Measurements from ENCODE around the gene HCK. TPM values are rescaled to one million over a fixed set of nuclear protein-coding genes. Genes with fewer than 3 reads are reported as not detected.

HCK gene
- polyA plus RNA-seq, 6 donors from 2014 or later = 26.7 to 71.4 (median 56.5) TPM

DNA sequence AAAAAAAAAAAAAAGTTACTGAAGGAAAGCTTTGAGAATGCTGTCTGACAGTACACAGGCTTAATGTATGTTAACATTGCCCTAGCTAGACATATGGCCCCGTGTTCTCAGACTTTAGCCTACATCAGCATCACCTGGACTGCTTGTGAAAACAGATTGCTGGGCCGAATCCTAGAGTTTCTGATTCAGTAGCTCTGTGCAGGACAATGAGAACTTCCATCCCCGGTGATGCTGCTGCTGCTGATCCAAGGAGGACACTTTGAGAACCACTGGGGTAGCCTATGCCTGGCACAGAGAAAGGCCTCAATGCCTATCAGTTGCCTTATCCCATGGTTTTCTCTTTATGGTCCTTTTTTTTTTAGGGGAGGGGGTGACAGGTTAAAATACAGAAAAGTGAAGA lies 1.6 kb downstream of the HCK start:
- Mint-ChIP-seq H3K9me3 (no peaks in the 10 kb centered on the region), H3K4me1 (peaks cover 21 to 47% (median 44%) of the 10 kb centered on the region in 3 donors), H3K27ac (peak overlapping the region in 2 of 6 donors; percentile 53 to 65), H3K36me3 (no peaks in the 10 kb centered on the region), H3K27me3 (no peaks in the 10 kb centered on the region), H3K4me3 (peak overlapping the region in 6 of 8 donors; percentile 39 to 95 (median 70))
- DNase-seq = no peak
- ATAC-seq (ENCODE audit: low read depth in 2 of 2) = no peak

DNA sequence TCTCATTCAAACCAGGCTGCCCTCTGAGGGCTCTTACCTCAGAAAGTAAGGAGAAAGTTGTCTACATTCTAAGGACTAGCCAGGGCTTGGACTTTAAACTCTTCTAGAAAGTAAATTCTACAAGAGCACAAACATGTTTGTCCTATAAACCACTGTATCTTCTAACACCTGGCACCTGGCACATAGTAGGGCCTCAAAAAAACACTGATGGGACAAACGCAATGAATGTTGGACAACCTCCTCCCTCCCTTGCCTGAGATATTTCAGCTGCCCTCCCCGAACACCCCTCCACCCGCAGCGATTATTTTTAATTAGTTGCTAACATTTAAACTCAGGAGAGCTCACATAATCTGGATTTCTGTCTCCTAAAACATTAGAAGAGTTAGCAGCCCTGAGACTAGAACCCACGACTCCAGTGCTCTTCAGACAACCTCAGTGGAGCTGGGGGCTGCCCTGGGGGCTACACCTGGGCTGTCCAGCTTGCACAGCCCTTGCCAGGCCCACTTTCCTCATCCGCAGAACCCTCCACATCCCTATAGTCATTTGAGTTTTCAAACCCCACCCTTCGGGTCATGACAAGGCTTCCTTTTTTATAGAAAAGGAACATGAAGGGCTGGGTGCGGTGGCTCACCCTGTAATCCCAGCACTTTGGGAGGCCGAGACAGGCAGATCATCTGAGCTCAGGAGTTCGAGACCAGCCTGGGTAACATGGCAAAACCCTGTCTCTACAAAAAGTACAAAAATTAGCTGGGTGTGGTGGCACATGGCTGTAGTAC lies 4.9 kb downstream of the HCK start:
- Mint-ChIP-seq H3K27me3 (no peaks in the 10 kb centered on the region), H3K36me3 (no peaks in the 10 kb centered on the region), H3K27ac (peak overlapping the region in 3 of 6 donors; percentile 38 to 57 (median 49)), H3K9me3 (no peaks in the 10 kb centered on the region), H3K4me3 (peak overlapping the region in 4 of 8 donors; percentile 9 to 72 (median 39)), H3K4me1 (peaks cover 19 to 47% (median 34%) of the 10 kb centered on the region in 3 donors)
- DNase-seq (no peak), ATAC-seq (ENCODE audit: low read depth in 2 of 2) (no peak)

DNA sequence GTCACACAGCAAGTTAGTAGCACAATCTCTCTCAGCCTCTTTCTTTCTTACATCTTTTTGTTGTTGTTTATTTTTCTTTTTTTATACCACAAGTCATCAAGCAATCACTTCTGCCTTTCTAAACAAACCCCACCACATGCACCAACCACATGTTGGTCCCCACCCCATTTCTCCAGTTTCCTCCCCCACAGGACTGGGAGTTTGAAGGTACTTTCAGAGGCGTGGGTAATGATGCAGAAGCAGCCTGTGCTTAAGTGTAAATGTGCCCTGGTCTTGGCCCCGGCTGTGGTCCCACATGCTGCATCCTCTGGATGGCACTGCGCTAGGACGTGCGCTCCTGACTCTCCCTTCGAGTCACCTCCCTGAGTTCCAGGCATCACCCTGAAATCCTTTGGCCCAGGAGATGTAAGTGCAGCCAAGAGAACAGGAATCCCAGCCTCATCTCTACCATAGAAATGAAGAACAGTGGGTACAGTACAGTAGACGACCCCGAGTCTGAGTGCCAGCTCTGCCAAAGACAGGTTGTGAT lies 5.7 kb downstream of the HCK start:
- no peaks in the 10 kb centered on the region for H3K9me3 Mint-ChIP-seq
- ATAC-seq (ENCODE audit: low read depth in 2 of 2) = no peak
- H3K4me1 Mint-ChIP-seq = peaks cover 20 to 50% (median 39%) of the 10 kb centered on the region in 3 donors
- H3K27me3 Mint-ChIP-seq = no peaks in the 10 kb centered on the region
- H3K27ac Mint-ChIP-seq = peak overlapping the region in 4 of 6 donors; percentile 27 to 76 (median 46)
- H3K4me3 Mint-ChIP-seq = peak overlapping the region in 1 of 8 donors; percentile 9
- no peaks in the 10 kb centered on the region for H3K36me3 Mint-ChIP-seq
- DNase-seq = no peak

DNA sequence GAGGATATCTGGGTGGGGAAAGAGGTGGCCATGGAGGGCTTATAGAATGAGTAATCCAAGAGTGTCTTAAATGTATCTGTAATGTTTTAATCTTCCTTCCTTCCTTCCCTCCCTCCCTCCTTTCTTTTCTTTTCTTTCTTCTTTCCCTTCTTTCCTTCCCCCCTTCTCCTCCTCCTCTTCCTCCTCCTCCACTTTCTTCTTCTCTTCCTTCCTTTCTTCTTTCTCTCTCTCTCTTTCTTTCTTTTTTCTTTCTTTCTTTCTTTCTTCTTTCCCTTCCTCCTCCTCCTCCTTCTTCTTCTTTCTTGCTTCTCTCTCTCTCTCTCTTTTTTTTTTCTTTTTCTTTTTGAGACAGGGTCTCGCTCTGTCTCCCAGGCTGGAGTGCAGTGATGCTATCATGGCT lies 7.1 kb downstream of the HCK start:
- no peak for ATAC-seq (ENCODE audit: low read depth in 2 of 2)
- Mint-ChIP-seq H3K36me3 (no peaks in the 10 kb centered on the region), H3K27me3 (no peaks in the 10 kb centered on the region), H3K4me3 (peak overlapping the region in 1 of 8 donors; percentile 17), H3K4me1 (peaks cover 15 to 52% (median 29%) of the 10 kb centered on the region in 3 donors), H3K9me3 (no peaks in the 10 kb centered on the region), H3K27ac (peak overlapping the region in 2 of 6 donors; percentile 34 to 84)
- DNase-seq = no peak

DNA sequence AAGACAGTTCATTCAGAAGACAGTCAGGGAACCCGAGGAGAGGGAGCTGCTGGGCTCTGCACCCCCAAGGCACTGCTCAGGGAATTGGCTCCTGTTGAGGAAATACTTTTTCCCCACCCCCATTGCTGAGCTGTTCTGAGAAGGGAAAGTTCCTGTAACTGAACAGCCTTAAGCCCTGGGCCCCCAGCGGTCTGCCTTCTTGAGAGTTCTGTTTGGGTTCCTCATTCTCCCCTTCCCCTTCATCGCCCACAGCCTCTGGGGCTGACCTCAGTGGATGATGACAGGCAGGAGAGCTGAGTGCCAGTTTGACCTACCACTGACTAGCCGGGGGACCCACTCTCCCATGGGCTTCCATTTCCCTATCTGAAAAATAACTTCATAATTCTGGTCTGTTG lies 10.7 kb downstream of the HCK start:
- peak; percentile 60 to 68 for ATAC-seq (ENCODE audit: low read depth in 2 of 2)
- Mint-ChIP-seq H3K36me3 (peaks cover 0 to 11% of the 10 kb centered on the region in 2 donors), H3K9me3 (peaks cover 0 to 8% (median 0%) of the 10 kb centered on the region in 7 donors), H3K27ac (peak overlapping the region in 2 of 6 donors; percentile 57 to 65), H3K4me1 (peaks cover 20 to 43% (median 26%) of the 10 kb centered on the region in 3 donors), H3K4me3 (peak overlapping the region in 1 of 8 donors; percentile 45), H3K27me3 (no peaks in the 10 kb centered on the region)
- DNase-seq = peak; percentile 15

DNA sequence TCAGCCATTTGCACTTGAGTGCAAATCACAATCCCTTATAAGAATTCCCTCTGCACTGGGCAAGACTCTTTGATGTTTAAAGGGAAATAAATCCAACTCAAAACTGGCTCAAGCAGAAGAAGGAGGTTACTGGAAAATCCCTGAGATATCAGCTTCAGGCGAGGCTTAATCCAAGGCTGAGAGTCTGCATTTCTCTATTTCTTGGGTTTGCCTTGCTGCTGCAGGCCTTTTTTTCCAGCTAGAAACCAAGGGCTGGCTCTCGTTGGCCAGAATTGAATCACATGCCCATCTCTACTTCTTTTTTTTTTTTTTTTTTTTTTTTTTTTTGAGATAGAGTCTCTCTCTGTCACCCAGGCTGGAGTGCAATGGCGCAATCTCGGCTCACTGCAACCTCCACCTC lies 11.7 kb downstream of the HCK start:
- no peak for DNase-seq
- H3K27me3 Mint-ChIP-seq = no peaks in the 10 kb centered on the region
- H3K4me3 Mint-ChIP-seq = no peak overlapping the region
- peaks cover 0 to 8% (median 0%) of the 10 kb centered on the region in 7 donors for H3K9me3 Mint-ChIP-seq
- H3K36me3 Mint-ChIP-seq = peaks cover 0 to 11% of the 10 kb centered on the region in 2 donors
- peaks cover 19 to 39% (median 26%) of the 10 kb centered on the region in 3 donors for H3K4me1 Mint-ChIP-seq
- ATAC-seq (ENCODE audit: low read depth in 2 of 2) = no peak
- no peak overlapping the region for H3K27ac Mint-ChIP-seq

DNA sequence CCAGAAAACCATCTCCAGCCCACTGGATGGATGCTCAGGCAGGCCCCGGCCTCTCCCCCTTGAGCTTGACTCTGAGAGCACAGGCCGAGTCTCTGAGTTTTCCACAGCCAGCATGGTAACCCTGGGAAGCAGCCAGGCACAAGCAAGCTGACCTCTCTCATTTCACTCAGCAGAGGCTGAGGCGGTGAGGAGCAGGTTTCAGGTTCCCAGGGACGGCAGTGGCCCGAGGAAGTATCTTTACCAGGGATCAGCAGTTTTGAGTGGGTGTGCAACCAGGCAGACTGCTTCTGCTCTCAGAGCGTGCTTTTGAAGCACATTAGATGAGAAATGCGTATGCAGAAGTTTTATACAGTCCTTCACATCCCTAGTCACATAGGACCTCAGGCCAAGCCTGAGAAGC lies 12.6 kb downstream of the HCK start:
- Mint-ChIP-seq H3K4me3 (peak overlapping the region in 1 of 8 donors; percentile 22), H3K4me1 (peaks cover 25 to 35% (median 26%) of the 10 kb centered on the region in 3 donors), H3K9me3 (peaks cover 0 to 8% (median 0%) of the 10 kb centered on the region in 7 donors), H3K27ac (peak overlapping the region in 1 of 6 donors; percentile 24), H3K27me3 (no peaks in the 10 kb centered on the region), H3K36me3 (peaks cover 0 to 11% of the 10 kb centered on the region in 2 donors)
- no peak for ATAC-seq (ENCODE audit: low read depth in 2 of 2)
- no peak for DNase-seq

DNA sequence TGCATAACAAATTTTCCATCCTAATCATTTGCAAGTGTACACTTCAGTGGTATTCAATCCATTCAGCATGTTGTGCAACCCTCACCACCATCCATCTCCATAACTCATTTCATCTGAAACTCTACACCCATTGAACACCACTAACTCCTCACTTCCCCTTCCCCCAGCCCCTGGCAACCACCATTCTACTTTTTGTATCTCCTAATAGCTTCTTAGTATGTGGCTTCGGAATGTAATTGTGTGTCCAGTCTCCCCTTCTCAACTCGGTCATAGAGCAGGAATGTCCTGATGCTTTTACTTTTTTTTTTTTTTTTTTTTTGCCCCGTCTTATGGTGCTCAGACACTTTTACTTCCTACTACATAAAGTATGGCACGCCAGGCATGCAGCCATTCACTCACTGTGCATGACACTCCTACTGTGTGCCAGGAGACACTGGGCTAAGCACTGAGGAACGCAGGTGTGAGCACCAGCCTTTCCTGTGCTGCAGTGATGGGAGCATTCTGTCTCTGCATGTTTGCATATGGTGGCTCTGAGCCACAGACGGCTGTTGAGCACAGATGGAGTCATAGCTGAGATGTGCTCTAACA lies 15.3 kb downstream of the HCK start:
- ATAC-seq (ENCODE audit: low read depth in 2 of 2) = no peak
- Mint-ChIP-seq H3K4me3 (no peak overlapping the region), H3K27ac (peak overlapping the region in 1 of 6 donors; percentile 28)

DNA sequence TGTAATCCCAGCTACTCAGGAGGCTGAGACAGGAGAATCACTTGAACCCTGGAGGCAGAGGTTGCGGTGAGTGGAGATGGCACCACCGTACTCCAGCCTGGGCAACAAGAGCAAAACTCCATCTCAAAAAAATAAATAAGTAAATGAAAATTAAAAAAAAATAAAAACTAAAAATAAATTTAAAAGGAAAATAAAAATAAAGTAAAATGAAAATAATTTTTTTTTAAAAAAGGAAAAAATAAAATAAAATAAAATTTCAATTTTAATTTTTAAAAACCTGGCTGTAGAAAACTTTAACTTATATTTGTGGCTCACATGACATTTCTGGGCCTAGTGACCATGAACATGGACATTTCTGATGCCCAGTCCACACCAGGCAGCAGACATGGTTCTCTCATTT lies 16.1 kb downstream of the HCK start:
- H3K27ac Mint-ChIP-seq = no peak overlapping the region
- DNase-seq (no peak), ATAC-seq (ENCODE audit: low read depth in 2 of 2) (no peak)
- H3K4me3 Mint-ChIP-seq = no peak overlapping the region
- H3K36me3 Mint-ChIP-seq = peaks cover 0 to 11% of the 10 kb centered on the region in 2 donors
- H3K4me1 Mint-ChIP-seq = peaks cover 26 to 36% (median 27%) of the 10 kb centered on the region in 3 donors
- H3K9me3 Mint-ChIP-seq = peaks cover 0 to 8% (median 0%) of the 10 kb centered on the region in 7 donors
- H3K27me3 Mint-ChIP-seq = no peaks in the 10 kb centered on the region

More for the DNA sequence above, 15.3 kb downstream of the HCK start:
- Mint-ChIP-seq H3K27me3 (no peaks in the 10 kb centered on the region), H3K4me1 (peaks cover 29 to 45% (median 35%) of the 10 kb centered on the region in 3 donors), H3K36me3 (peaks cover 0 to 11% of the 10 kb centered on the region in 2 donors), H3K9me3 (peaks cover 0 to 8% (median 0%) of the 10 kb centered on the region in 7 donors)
- DNase-seq = no peak

DNA sequence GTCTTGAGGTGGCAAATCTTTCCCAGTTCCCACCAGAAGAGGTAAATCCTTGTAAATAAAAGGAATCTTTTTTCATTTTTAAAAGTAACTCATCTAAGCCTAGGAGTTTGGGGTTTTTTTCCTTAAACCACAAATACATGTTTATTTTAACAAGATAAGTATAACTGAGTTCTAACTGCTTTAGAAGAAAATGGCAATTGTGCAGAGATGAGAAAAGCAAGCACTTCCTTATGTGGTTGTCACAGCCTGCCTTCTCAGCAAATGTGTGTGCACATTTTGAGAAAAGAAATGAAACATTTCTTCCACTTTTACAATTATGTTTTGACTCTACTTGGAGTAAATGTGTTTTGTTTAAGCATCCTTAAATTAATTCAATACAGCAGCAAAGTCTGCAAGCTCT lies 17.7 kb downstream of the HCK start:
- ATAC-seq (ENCODE audit: low read depth in 2 of 2) = no peak
- H3K4me3 Mint-ChIP-seq = no peak overlapping the region
- H3K36me3 Mint-ChIP-seq = peaks cover 0 to 11% of the 10 kb centered on the region in 2 donors

DNA sequence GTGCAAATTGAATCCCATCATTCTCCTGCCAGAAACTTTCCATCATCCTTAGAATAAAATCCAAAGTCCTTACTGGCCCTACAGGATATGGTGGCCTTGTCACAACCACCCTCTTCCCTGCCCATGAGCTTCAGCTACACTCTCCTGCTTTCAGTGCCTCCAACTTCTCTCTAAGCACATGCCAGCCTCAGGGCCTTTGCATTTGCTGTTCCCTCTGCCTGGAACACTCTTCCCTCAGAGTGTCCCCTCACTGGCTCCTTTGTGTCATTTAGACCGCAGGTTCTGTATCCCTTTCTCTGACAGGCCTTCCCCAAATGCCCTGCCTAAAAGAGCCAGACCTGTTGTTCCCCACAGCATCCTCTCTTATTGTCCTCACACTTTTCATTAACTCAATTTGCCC lies 18.2 kb downstream of the HCK start:
- no peak for DNase-seq
- Mint-ChIP-seq H3K36me3 (peaks cover 0 to 12% of the 10 kb centered on the region in 2 donors), H3K27me3 (no peaks in the 10 kb centered on the region), H3K4me1 (peaks cover 26 to 33% (median 27%) of the 10 kb centered on the region in 3 donors), H3K9me3 (peaks cover 0 to 8% (median 0%) of the 10 kb centered on the region in 7 donors), H3K4me3 (peak overlapping the region in 1 of 8 donors; percentile 38), H3K27ac (peak overlapping the region in 3 of 6 donors; percentile 85 to 93 (median 88))
- ATAC-seq (ENCODE audit: low read depth in 2 of 2) = no peak

More for the DNA sequence above, 17.7 kb downstream of the HCK start:
- H3K27ac Mint-ChIP-seq = peak overlapping the region in 1 of 6 donors; percentile 56
- H3K9me3 Mint-ChIP-seq = peaks cover 0 to 8% (median 0%) of the 10 kb centered on the region in 7 donors
- DNase-seq = no peak
- H3K27me3 Mint-ChIP-seq = no peaks in the 10 kb centered on the region
- H3K4me1 Mint-ChIP-seq = peaks cover 26 to 33% (median 27%) of the 10 kb centered on the region in 3 donors

DNA sequence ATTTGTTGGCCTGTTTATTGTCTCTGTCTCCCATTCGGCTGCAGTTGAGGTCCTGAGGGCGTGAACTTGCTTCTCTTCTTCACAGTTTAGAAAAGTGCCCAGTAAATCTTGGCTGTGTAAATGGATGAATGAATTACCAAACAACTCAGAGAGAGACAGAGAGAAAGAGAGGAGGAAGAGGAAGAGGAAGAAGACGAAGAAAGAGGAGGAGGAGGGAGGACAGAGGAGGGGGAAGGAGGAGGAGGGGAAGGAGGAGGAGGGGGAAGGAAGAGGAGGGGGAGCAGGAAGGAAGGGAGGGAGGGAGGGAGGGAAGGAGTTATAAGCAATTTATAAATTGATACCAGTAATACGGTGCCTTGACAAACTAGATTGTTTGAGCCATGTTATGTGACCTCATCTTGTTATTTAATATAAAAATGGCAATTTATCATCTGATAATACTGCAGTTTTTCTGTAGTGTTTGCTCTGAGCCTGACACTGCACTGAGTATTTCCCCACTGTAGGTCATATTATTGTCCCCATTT lies 18.7 kb downstream of the HCK start:
- peak overlapping the region in 2 of 6 donors; percentile 85 to 93 for H3K27ac Mint-ChIP-seq
- no peak for DNase-seq
- ATAC-seq (ENCODE audit: low read depth in 2 of 2) = no peak
- H3K4me3 Mint-ChIP-seq = peak overlapping the region in 1 of 8 donors; percentile 49
- peaks cover 26 to 33% (median 27%) of the 10 kb centered on the region in 3 donors for H3K4me1 Mint-ChIP-seq
- peaks cover 0 to 17% of the 10 kb centered on the region in 2 donors for H3K36me3 Mint-ChIP-seq
- H3K9me3 Mint-ChIP-seq = peaks cover 0 to 8% (median 0%) of the 10 kb centered on the region in 7 donors
- no peaks in the 10 kb centered on the region for H3K27me3 Mint-ChIP-seq
